ENCODE results near the gene NCK1. TPM values are rescaled to one million over a fixed set of nuclear protein-coding genes. Genes with fewer than 3 reads are reported as not detected.

The NCK1 gene
- total RNA-seq, 4 donors from 2014 or later = 11.9 to 48.7 (median 33.5) TPM

GRCh38 chr3:136956971-136957370 lies 95.0 kb downstream of the NCK1 start:
- no peak overlapping the region for H3K4me3 ChIP-seq
- DNase-seq = no peak

GRCh38 chr3:136957751-136958288 lies 95.8 kb downstream of the NCK1 start, which contains the start of gene IL20RB:
Gene IL20RB, plus strand, starts transcription at chr3:136957983. Its CDS starts 131 bp downstream, at chr3:136958114.
- no peak for TF ChIP-seq CTCF (IDR thresholded peaks at IDR 0.05)
- TF ChIP-seq POLR2A (IDR thresholded peaks at IDR 0.05) = no peak
- Histone ChIP-seq H3K36me3 (no peaks in the 10 kb centered on the region), H3K27ac (no peak within 1 kb of the TSS), H3K27me3 (no peaks in the 10 kb centered on the region), H3K4me1 (peaks cover 0 to 19% (median 0%) of the 10 kb centered on the region in 4 donors), H3K4me3 (no peak within 1 kb of the TSS), H3K9me3 (no peaks in the 10 kb centered on the region)
- DNase-seq = no peak

More at GRCh38 chr3:136956971-136957370, 95.0 kb downstream of the NCK1 start:
- H3K27ac ChIP-seq = no peak overlapping the region
- no peaks in the 10 kb centered on the region for H3K36me3 ChIP-seq
- no peaks in the 10 kb centered on the region for H3K27me3 ChIP-seq
- peaks cover 0 to 19% (median 0%) of the 10 kb centered on the region in 4 donors for H3K4me1 ChIP-seq
- no peak for TF ChIP-seq CTCF (IDR thresholded peaks at IDR 0.05)
- TF ChIP-seq POLR2A (IDR thresholded peaks at IDR 0.05) = no peak
- no peaks in the 10 kb centered on the region for H3K9me3 ChIP-seq

DNA sequence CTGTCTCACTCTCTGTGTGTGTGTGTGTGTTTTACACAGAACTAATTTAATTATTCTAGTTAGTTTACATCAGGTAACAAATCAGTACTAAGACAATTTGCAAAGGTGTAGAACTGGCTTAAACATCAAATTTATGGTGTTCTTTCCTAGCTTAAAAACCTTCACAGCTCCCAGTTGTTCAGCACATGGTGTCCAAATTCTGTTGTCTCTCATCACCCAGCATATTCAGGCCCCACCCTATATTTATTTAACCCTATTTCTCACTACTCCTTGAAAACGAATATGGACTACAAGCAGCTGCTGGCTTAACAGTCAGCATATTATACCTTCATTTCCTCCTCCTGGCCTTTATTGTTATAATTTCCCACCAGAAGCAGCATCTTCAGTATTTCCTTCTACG lies 96.9 kb downstream of the NCK1 start:
- no peak for DNase-seq
- Histone ChIP-seq H3K4me3 (no peak overlapping the region), H3K36me3 (no peaks in the 10 kb centered on the region), H3K27me3 (no peaks in the 10 kb centered on the region), H3K27ac (no peak overlapping the region), H3K4me1 (peaks cover 0 to 19% (median 0%) of the 10 kb centered on the region in 4 donors), H3K9me3 (no peaks in the 10 kb centered on the region)
- TF ChIP-seq CTCF (IDR thresholded peaks at IDR 0.05) (no peak), POLR2A (IDR thresholded peaks at IDR 0.05) (no peak)

GRCh38 chr3:136959599-136959998 lies 97.6 kb downstream of the NCK1 start:
- Histone ChIP-seq H3K4me3 (no peak overlapping the region), H3K4me1 (peaks cover 0 to 16% (median 0%) of the 10 kb centered on the region in 4 donors), H3K27me3 (no peaks in the 10 kb centered on the region), H3K36me3 (no peaks in the 10 kb centered on the region), H3K9me3 (no peaks in the 10 kb centered on the region), H3K27ac (no peak overlapping the region)
- TF ChIP-seq CTCF (IDR thresholded peaks at IDR 0.05) (no peak), POLR2A (IDR thresholded peaks at IDR 0.05) (no peak)
- no peak for DNase-seq

DNA sequence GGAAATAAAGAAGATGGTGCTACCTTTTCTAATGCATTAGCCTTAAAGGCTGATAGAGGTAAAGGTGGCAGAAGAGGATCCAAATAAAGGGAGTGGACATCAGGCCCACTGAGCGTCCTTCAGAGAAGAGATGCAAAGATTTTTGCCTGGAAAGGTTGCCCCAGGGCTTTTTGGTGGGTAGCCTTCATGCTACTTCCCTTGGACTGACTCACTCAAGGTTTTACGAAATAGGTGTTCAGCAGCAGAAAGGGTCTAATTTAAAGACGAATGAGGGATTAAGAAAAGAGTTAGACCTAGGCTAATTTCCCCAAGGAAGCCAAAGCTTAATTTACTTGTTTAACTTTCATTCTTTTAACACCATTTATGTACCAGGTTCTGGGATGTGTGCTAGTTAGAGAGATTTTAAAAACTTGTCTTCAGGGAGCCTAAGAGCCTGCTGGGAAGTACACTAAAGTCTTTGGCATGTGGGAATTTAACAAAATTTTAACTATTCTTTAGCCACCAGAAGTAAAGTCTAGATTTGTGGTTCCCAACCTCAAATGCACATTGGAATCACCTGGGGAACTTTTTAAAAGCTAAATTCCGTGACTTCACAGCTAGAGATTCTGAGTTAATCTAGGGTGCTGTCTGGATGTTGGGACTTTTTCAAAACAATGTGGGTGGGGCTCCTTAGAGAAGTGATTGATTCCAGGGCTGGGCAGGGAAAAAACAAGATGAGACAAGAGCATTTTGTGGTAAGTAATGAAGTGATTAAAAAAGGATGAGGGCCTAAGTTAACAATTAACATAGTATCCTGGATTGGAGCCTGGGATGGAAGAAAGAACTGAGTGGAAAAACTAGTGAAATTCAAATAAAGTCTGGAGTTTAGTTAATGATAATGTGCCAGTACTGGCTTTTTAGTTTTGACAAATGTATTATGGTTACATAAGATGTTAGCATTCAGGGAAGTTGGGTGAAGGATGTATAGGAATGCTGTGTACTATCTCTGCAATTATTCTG lies 99.1 kb downstream of the NCK1 start:
- Histone ChIP-seq H3K27me3 (no peaks in the 10 kb centered on the region), H3K4me1 (peaks cover 0 to 5% (median 0%) of the 10 kb centered on the region in 4 donors), H3K36me3 (no peaks in the 10 kb centered on the region), H3K9me3 (no peaks in the 10 kb centered on the region), H3K4me3 (no peak overlapping the region), H3K27ac (no peak overlapping the region)
- DNase-seq = no peak
- TF ChIP-seq CTCF (IDR thresholded peaks at IDR 0.05) = no peak
- TF ChIP-seq POLR2A (IDR thresholded peaks at IDR 0.05) = no peak
